ENCODE measurements around the gene FAM174B.
A peak's percentile ranks its signal among the peaks of the same experiment; 100 is the strongest.

FAM174B gene

DNA sequence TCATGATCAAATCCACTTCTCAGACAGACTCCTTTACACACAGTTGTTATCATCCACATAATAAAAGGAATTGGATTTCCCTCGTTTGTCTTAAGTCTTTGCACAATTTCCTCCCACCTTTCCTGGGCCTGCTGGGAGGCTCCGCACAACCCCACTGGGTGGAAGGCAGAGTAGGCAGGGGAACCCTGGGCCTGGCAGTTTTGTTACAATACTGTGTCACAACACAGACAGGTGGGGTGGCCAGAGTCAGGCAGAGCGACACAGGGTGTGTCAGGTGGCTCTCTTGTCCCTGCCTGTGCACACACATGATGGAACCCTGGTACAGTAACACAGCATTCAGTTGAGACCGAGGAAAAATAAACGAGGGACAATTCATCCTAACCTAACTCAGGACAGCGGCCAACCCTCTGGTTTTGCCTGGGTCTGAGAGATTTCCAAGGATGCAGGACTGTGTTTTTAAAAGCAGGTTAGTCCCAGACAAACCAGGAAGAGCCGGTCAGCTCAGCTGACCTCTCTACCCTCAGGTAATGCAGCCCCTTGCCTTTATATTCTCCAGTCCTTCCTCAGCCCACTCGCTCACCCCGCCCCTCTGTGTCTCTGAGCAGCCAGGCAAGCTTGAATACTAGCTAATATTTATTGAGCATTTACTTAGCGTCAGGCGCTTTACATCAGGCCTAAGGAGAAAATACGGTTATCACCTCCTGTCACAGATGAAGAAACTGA, 8.8 kb upstream of the FAM174B start:
- no peak for DNase-seq

- DNase-seq = no peak
These were observed 7.8 kb upstream of the FAM174B start for GRCh38 chr15:92663250-92663951.

DNA sequence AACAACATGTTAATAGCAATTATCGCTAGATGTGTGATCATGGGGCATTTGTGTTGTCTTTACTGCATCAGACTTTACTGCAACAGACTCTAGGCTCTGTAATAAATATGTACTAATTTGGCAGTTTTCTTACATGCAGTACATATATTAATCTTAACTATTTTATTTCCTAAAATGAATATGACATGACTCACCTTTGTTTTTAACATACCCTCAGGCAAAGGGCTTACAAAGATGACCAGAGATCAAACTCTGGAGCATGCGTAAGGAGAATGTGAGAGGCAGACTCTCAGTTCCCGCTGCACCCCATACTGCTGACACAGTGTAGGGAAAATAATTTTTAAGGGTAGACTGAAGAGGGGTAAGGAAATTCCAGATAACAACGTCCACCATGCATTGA, 7.2 kb upstream of the FAM174B start:
- DNase-seq = no peak

DNA sequence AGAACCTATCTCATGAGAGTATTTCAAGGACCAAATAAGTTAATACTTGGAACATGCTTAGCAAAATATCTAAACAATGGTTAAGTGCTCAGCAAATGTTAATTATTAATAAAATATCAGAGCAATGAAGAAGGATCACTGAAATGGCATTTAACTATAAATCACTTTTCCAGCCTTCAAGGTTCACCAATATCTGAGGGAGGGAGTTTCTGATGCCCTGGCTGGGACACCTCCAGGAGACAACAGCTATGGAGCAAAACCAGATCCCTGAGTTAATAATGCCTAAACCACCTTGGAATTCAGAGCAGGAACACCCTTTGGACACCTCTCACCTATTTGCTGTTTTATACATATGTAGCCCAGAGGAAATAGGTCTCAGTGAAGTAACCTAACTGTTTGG, 6.4 kb upstream of the FAM174B start:
- no peak for DNase-seq

DNA sequence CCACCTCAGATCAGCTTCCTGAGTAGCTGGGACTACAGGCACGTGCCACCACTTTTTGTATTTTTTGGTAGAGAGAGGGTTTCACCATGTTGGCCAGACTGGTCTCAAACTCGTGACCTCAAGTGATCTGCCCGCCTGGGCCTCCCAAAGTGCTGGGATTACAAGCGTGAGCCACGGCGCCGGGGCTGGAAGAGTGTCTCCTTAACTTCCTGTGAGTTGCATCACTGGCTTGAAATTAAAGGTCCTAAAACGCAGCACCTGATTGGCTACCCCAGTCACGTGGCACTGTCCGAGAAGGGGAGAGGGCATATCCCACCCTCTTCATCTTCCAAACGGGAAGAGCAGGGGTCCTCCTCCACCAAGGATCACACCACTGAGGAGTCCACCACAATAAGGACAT, 5.5 kb upstream of the FAM174B start:
- DNase-seq = no peak

- no peak for DNase-seq
These were observed 1.9 kb upstream of the FAM174B start for GRCh38 chr15:92657486-92657885.

GRCh38 chr15:92656089-92656488, 514 bp upstream of the FAM174B start:
- no peak for DNase-seq

DNA sequence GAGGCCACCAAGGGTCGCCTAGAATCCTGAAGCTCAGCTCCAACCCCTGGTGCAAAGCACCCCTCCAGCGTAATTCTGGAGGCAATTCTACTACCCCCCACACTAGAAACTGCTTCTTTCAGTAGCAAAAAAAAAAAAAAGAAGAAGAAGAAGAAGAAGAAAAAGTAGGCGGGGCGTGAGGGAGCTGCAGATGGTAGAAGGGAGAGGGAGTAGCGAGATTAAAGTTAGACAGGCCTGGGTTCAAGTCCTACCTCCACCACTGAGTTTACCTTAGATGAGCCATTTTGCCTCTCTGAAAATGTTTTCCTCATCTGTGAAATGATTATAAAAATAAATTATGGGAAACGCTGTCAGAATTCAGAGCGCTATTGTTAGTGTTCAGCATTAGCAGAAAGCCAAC, 913 bp downstream of the FAM174B start:
- no peak for DNase-seq

DNA sequence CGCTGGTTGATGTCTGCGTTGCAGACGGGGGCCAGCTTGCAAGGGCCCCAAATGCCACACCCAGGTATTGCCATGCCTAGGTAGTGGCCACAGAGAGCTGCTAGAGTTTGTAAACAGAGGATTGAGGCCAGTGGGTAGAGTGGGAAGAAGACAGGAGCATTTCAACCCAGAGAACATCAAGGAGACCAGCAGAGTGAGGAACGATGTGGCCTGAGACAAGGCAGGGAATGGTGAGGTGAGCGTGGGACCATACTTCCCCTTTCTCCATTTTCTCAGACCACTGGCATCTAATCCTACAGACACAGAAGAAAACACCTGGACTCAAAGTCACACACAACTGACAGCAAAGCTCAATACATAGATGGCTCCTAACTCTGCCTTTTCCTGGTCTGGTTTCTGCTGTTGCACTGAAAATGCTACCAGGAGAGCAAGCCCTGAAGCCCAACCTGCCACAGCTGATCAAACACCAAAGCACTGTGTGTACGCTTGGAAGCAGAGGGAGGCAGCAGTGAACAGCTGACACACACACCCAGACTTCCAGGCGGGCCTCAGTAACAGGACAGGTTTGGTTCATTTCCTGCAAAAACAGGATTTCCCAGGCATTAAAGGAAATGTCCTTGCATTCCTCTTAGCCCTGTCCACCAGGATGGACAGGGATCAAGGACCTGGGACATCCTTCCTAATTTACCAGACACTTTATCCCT, 1.6 kb downstream of the FAM174B start:
- peak; percentile 60 for DNase-seq

DNA sequence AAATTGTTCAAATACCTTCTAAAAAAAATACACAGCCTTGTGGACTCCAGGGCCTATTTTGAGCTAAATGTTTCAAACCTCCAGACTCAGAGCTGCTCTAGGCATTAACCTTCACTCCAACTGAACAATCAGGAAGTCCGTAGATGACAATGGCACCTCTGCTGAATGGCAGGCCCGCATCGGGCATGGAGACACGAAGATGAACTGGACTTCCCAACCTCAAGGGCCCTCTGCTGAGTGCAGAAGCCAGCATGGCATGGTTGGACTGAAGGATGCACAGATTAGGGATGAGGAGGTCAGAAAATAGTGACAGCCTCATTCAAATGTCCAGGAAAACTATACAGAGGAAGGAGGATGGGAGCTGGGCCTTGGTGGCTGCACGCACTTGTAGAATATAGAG, 2.2 kb downstream of the FAM174B start:
- no peak for DNase-seq

GRCh38 chr15:92652576-92652966, 3.0 kb downstream of the FAM174B start:
- no peak for DNase-seq

GRCh38 chr15:92651877-92652575, 3.5 kb downstream of the FAM174B start:
- DNase-seq = no peak

- DNase-seq = no peak
These were observed 4.6 kb downstream of the FAM174B start for GRCh38 chr15:92650966-92651365.

DNA sequence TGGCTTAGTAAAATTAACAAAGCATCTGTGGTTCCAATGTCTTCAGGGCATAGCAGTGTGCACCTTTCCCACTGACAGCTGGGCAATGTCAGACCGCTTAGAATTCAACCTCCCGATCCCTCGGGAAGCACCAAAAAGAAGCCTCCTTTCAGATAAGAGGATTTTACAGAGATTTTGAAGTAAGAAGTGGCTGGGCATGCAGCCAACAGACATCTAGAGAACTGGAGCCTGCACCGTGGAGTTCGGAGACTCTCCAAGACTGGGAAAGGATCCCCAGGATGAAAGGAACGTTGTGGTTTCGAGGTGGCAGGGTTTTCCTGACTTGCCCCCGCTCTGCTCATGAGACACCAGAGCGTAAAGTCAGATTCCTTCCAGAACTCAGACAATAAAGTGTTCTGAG, 5.3 kb downstream of the FAM174B start:
- no peak for DNase-seq

GRCh38 chr15:92648190-92648875, 7.2 kb downstream of the FAM174B start:
- no peak for DNase-seq

DNA sequence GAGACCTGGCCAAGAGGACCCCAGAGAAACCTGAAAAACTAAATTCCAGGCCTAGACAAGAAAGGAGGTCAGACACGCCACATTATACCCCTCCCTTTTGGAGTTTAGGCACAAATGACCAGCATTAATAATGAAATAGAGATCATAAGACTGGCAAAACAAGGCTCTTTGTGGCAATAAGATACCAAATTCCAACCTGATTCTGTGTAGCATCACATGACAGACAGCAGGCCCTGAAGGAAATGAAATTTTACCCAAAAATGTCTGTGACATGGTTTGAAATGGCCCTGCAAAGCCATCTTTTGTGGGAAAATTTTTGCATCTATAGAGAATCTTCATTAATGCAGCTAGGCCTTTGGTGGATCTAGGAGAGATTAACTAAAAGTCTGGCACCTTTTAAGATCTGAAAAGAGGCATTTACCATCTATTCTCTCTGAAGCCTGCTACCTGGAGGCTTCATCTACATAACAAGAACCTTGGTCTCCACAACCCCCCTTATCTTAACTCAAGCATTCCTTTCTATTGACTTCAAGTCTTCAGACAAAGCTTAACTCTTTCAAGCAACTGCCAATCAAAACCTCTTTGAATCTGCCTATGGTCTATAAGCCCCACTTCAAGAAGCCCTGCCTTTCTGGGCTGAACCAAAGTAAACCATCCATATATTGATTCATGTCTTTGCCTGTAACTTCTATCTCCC, 8.0 kb downstream of the FAM174B start:
- no peak for DNase-seq

DNA sequence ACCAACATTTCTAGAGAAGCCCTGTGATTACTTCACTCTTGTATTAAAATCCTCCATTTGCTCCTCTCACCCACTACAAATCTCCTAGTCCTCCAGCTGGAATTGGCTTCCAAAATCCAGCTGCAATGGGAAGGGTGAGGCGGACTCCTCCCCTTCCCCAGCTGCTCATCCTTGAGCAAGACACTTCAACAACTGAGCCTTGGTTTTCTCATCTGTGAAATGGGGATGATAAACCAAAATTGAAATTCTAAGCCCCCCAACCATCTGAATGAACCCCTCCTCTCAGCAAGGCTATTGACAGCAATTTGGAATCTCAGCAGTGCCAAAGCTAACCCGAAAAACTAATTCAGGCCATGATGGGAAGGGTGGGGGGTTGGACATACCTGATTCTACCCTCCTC, 9.4 kb downstream of the FAM174B start:
- DNase-seq = no peak

DNA sequence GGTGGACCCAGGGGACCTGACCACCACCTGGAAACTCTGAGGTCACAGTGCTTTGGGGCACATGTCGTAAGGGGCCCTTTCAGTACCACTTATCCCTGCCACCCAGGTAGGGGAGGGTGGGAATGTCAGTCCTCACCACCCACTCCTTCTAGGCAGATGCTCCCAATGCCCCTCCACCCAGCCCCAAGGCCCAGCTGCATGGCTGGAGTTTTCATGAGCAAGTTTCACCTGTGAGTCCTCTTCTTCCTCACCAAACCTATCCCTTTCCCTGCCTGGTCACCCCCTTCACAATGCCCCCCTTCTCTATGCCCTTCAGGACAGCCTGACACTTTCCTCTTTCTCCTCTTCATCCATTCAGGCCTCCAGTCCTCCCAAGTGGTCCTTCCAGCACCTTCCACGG, 9.8 kb downstream of the FAM174B start:
- DNase-seq = no peak

DNA sequence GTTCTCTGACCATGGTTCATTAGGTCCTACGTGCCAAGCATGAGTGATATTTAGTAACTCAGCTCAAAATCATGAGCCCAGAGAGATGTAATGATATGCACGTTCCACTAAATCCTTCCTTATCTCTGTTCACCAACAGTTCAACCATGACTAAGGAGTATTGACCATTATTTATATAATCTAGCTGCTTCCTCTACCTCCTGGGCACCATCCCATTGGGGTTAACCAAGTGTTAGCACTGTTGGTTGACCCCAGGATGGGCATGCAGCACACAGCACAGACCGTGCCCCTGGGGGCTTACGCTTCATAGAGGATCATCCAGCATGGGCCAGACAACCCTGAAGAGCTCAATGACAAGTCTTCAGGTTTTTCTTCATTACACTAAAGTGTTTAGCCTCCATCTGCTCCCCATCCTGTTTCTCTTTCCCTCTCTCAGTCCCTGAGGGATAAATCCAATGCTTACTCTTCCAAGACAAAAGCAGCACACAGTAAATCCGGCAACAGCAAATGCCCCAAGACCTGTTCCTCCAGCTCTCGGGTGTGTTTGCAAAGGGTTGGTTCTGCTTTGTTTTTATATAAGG, 10.4 kb downstream of the FAM174B start:
- no peak for DNase-seq

DNA sequence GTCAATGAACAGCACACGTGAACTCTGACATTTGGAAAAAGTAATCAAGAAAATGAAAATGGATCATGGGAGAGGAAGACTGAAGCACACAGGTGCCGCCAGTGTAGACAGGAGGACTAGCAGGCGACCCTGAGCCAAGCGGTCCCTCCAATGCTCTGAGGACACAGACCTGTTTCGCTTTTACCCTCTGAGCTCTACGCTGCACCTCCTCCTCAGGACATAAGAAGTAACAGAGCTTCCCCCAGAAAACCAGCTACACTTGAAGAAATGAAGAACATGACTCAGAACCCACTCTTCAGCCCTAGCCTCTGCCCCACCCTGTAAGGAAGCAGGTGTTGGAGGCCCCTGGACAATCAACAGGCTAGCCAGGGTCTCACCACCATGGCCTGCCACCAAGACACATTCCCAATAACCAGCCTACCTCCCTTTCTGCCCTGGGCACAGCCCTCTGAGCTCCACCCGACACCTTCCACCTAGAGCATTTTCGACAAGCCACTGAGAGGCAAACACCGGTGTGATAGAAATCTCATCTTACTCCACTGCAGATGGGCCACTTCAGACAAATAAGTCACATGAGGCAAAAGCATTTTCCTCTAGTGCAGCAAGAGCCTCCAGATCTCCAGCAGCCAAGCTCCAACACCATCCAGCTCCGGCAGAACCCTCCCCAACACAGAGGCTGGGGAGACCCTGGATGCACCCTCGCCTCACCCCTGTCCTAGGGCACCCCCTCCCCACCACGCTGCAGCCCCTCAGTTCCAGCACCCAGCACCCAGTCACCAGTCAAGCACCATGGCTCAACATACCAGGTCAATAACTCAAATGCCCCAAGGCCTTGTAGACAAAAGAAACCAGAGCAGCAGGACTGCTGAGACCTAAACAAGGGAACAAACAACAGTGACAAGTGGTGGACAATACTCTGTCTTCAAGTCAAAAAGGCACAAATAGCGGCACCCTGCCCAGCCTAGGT, 11.4 kb downstream of the FAM174B start:
- no peak for DNase-seq
